ENCODE data around the gene MLEC.
"Not testable (repeated sequence)": the region's sequence is repeated elsewhere in the genome, so short reads cannot be mapped to it uniquely, and the experiment has no call there.

MLEC gene

DNA sequence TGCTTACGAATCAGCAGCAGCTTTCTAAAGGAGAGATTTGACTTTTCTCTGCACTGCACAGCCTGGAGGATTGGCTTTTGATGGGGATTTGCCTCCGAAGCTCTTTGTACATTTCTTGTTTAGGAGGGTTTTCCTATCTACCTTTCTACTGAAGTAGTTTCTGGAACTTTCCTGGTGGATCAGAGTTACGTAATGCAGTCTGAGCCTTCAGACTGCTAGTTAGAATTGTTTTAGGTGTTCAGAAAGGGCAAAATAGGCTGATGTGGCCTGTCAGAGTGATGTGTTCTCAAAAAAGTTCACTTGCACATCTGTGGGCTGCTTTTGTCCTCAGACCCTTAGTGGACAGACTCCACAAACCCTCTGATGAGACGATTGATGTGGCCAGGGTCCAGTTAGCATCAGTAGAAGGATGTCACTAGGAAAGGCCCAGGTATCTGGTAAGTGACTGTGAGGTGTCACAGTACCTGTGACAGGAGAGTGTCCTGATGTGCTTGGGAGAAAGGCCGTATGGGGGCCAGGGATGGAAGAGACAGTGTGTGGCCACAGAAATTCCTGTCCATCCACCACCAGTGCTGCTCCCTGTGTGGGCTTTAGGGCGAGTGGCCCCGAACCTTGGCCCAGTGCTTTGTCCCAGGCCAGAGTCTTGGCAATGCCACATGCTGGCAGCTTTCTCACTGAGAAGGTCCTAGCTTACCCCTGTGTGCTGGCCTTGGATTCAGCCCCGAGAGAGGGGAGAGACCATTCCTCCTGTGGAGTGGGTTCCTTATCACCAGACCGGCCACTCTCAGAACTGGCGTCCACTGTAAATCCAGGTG, 34.2 kb downstream of the MLEC start:
- DNase-seq (ENCODE audit: low read depth) = no peak

DNA sequence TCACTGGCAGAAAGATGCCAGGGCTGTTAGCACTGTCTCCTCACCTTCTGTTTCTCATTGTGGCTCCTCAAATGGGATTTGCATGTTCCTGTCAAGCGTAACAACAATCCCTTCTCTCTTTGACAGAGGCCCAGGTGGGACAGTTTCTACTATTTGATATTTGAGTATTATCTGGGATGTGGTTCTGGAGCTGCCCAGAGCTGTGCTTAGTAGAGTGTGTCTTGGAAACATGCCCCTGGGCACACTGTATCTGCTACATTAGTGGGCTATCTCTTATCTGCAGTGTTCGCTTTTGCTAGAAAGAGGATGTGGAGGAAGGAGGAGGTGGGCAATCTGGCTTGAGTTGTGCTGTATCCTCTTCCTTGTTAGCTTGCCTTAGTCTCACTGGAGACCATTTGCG, 34.9 kb downstream of the MLEC start:
- no peak for DNase-seq (ENCODE audit: low read depth)

DNA sequence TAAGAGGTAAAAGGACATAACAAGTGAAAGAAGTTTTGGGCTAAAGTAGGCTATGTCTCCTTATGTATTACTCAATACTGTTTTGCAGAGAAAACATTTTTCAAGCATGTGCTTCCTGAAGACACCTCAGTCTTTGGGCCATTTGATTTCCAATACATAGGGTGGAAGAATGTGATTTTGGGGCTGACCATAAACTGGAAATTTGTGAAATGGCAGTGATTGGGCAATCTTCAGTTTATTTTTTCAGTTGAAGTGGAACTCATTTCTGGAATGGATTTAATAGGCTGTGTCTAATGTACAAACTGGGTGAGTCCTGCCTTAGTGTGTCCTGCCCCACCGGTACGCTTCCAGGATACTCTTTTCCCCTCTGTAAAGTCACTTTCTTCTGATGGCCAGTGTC, 35.8 kb downstream of the MLEC start:
- DNase-seq (ENCODE audit: low read depth) = no peak

DNA sequence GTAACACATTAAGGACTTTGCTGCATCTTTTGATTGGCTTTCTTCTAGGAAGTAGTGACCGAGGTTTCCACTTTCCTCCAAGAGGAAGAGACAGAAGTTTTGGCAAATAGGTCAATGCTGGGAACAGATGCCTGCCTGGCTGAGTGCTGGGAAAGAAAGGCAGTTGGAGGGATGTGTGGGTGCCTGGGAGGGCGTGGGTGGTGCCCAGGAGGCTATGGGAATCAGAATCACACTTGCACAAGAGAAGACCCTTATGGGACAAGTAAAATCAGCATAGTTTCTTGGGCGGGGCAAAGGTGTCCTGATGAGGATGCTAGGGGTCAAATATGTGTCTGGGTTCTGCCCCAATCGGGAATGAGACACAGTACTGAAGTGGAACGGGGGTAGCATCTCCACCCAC, 37.8 kb downstream of the MLEC start:
- DNase-seq (ENCODE audit: low read depth) = no peak

DNA sequence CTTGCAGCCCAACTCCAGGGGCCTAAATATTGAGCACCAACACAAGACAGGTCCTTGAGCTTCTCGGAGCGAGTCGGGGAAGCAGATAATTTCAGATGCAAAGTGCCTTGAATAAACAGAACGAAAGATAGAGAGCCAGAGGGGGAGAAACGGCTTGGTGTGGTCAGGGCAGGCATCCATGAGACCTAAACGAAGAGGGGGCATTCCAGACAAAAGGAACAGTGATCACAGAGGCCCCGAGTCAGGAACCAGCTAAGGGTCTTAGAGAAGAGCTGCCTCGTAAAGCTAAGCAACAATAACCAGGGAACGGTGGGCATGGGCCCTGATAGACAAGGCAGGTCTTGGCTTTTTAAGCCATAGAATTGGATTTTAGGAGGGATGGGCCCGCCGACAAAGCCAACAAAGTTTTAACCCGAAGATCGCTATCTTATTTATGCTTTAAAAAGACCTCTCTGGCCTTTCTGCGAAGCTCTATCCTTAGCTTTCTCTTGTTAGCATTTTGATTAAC, 38.3 kb downstream of the MLEC start:
- no peak for DNase-seq (ENCODE audit: low read depth)

- peak; percentile 83 for DNase-seq (ENCODE audit: low read depth)
Observed at GRCh38 chr12:120725659-120726509, 38.9 kb downstream of the MLEC start, which contains the start of gene ACADS. Gene ACADS (plus strand): TSS chr12:120725826. CDS start chr12:120725886, 60 bp downstream.

GRCh38 chr12:120726510-120726793, 39.5 kb downstream of the MLEC start:
- DNase-seq (ENCODE audit: low read depth) = no peak

GRCh38 chr12:120726961-120727360, 40.0 kb downstream of the MLEC start:
- DNase-seq (ENCODE audit: low read depth) = no peak

DNA sequence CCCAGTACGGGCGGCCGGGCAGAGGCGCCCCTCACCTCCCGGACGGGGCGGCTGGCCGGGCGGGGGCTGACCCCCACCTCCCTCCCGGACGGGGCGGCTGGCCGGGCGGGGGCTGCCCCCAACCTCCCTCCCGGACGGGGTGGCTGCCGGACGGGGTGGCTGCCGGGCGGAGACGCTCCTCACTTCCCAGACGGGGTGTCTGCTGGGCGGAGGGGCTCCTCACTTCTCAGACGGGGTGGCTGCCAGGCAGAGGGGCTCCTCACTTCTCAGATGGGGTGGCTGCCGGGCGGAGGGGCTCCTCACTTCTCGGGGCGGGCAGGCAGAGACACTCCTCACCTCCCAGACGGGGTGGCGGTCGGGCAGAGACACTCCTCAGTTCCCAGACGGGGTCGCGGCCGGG, 45.2 kb downstream of the MLEC start:
- DNase-seq (ENCODE audit: low read depth) = not testable (repeated sequence)

GRCh38 chr12:120733574-120733973, 46.6 kb downstream of the MLEC start:
- DNase-seq (ENCODE audit: low read depth) = no peak

DNA sequence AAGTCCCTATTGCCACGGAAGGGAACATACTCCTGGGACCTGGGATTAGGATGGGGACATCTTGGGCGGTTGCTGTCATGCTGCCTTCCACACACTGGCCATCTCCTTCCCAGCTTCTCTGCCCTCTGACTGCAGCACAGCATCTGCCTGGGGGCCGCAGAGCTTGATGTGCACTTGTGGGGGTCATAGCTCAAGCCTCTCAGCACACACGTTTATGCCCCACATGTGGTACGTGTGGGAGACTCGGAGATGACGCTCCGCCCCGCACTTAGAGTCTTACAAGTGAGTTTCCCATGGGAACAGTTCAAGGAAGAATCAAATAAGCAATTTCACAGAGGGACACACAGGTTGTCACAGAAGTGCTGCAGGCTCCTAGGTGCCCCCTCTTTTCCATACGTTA, 47.3 kb downstream of the MLEC start:
- DNase-seq (ENCODE audit: low read depth) = no peak

DNA sequence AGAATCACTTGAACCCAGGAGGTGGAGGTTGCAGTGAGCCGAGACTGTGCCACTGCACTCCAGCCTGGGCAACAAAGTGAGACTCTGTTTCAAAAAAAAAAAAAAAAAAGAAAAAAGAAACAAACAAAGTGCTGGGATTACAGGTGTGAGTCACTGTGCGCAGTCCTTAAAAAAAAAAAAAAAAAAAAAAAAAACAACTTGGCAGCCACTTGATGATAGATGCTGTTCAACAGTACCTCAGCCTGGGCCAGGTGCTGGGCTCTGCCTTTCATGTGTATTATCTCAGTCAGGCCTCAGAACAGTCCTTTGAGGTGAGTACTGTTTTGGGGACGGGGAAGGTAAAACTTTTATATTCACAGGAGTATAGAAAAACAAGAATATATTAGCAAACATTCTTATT, 48.2 kb downstream of the MLEC start:
- no peak for DNase-seq (ENCODE audit: low read depth)

GRCh38 chr12:120736404-120737331, 49.7 kb downstream of the MLEC start:
- no peak for DNase-seq (ENCODE audit: low read depth)

- DNase-seq (ENCODE audit: low read depth) = no peak
Observed at GRCh38 chr12:120737557-120738251, 50.8 kb downstream of the MLEC start.

DNA sequence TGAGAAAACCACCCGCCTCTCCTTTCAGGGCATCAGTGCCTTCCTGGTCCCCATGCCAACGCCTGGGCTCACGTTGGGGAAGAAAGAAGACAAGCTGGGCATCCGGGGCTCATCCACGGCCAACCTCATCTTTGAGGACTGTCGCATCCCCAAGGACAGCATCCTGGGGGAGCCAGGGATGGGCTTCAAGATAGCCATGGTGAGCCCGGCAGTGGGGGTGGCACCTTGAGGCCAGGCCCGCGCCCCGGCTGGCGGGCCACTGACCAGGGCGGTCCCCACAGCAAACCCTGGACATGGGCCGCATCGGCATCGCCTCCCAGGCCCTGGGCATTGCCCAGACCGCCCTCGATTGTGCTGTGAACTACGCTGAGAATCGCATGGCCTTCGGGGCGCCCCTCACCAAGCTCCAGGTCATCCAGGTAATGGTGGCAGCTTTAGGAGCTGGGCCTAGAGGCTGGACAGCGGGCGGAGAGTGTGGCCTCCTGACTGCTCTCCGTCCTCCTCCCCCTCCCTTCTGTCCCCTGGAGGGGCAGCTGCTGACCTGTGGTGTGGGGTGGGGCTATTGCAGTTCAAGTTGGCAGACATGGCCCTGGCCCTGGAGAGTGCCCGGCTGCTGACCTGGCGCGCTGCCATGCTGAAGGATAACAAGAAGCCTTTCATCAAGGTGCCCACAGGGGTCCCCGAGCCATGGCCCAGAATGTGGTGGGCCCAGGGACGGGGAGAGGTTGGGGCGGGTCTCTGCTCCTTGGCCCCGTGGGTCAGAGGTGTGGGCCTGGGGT, 51.5 kb downstream of the MLEC start:
- no peak for DNase-seq (ENCODE audit: low read depth)

DNA sequence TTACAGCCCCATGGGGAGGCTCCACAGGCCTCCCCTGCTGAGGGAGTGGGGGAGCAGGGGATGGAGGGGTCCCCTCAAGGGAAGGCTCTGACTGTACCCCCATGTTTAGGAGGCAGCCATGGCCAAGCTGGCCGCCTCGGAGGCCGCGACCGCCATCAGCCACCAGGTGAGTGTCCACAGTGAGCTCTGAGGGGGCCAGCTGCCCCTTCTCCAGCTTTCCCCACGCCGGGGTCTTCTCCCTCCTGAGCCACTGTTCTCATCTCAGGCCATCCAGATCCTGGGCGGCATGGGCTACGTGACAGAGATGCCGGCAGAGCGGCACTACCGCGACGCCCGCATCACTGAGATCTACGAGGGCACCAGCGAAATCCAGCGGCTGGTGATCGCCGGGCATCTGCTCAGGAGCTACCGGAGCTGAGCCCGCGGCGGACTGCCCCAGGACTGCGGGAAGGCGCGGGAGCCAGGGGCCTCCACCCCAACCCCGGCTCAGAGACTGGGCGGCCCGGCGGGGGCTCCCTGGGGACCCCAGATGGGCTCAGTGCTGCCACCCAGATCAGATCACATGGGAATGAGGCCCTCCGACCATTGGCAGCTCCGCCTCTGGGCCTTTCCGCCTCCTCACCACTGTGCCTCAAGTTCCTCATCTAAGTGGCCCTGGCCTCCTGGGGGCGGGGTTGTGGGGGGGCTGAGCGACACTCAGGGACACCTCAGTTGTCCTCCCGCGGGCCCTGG, 52.2 kb downstream of the MLEC start:
- no peak for DNase-seq (ENCODE audit: low read depth)

- no peak for DNase-seq (ENCODE audit: low read depth)
Observed at GRCh38 chr12:120739821-120740613, 53.1 kb downstream of the MLEC start.

DNA sequence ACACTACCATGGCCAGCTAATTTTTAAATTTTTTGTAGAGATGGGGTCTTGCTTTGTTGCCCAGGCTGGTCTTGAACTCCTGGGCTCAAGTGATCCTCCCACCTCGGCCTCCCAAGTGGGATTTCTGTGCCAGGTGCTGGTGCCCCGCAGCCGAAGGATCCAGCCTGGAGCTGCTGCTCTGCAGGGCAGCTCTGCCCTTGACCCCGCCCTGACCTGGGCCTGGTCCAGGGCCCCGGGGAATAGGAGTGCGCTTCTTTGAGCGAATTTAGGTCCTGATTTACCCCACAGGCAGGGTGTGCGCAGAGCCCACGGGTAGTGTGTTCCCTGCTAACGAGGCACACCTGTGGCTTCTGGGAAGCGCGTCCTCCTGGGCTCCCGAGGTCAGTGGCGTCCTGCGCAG, 53.9 kb downstream of the MLEC start:
- DNase-seq (ENCODE audit: low read depth) = no peak
